SH-SY5Y (cell line): ENCODE data around the gene MEGF6.

Experiments
- GATA2 ChIP-seq: IDR thresholded peaks from 2 replicates; pipeline ENCODE4 v1.6.1; 2011; ENCODE audit warnings: mild to moderate bottlenecking, low read depth, low read length
- GATA3 ChIP-seq: IDR thresholded peaks from 2 replicates; pipeline ENCODE4 v1.6.1; 2011; ENCODE audit warnings: low read depth, mild to moderate bottlenecking, low read length, moderate library complexity

- TF ChIP-seq GATA2 (no peak), GATA3 (no peak)
Observed at GRCh38 chr1:3650248-3651025, 39.1 kb upstream of the MEGF6 start.
